ENCODE data around the gene DELE1.

Gene DELE1

DNA sequence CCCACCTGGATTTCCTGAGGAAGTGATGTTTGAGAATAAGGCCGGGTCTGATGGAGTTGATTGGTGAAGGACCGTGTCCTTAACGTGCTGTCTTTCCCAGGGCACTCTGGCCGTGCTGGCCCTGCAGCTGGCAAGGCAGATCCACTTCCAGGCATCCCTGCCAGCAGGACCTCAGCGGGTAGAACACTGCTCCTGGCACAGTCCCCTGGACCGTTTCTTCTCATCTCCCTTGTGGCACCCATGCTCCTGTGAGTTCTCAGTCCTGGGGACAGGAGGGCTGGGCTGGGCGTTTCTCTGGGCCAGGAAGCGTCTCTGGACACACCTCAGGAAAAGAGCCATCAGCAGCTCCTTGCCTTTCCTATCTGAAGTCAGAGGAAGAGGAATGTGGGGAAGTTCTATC lies 4.4 kb downstream of the DELE1 start:
- no peak for DNase-seq

DNA sequence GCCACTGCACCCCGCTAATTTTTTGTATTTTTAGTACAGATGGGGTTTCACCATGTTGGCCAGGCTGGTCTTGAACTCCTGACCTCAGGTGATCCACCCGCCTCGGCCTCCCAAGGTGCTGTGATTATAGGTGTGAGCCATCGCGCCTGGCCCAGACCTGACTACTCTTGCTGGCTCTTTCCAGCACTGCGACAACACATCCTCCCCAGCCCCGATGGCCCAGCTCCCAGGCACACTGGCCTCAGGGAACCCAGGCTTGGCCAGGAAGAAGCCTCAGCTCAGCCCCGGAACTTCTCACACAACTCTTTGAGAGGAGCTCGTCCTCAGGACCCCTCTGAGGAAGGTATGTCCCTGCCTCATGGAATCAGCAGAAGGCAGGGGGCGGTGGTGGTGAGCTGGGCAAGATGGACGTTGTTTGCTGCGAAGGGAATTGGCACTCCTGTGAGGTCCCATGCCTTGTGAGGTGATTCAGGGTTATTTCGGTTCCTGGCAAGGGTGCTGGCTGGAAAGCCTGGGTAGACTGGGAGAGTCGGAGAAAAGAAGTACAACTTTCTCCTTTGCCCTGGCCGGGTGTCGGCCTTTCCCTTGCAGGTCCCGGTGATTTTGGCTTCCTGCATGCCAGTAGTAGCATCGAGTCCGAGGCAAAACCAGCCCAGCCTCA lies 5.9 kb downstream of the DELE1 start:
- no peak for DNase-seq

DNA sequence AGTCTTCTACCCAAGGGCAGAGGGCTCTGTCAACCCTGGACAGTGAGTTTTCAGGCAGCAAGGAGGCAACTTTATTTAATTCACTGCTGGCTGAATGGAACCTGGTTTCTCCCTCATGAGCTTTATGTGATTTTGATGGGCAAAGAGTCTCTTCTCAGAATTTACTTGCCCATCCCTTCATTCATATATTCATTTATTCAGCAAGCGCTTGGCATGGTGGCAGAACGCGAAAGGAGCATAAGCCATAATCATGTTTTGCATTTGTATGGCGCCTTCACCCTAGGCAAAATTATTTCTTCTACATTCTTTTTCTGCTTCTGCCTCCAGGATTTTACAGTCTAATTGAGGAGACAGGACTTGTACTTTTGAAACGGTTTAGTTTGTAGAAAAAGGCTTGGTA lies 8.0 kb downstream of the DELE1 start:
- no peak for DNase-seq

DNA sequence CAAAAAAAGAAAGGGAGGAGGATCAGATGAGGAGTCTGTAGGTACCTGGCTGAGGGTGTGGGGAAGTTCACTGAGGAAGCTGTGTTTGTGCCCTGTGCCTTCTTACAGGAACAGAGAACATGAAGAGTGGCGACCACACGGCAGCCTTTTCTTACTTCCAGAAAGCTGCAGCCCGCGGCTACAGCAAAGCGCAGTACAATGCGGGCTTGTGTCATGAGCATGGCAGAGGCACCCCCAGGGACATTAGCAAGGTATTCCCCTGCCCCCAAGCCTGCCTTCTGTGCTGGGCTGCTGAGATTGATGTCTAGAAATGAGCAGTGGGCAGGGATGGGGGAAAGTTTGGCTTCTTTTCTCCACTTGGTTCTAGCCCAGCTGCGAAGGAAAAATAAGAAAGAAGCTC lies 9.5 kb downstream of the DELE1 start:
- no peak for DNase-seq

DNA sequence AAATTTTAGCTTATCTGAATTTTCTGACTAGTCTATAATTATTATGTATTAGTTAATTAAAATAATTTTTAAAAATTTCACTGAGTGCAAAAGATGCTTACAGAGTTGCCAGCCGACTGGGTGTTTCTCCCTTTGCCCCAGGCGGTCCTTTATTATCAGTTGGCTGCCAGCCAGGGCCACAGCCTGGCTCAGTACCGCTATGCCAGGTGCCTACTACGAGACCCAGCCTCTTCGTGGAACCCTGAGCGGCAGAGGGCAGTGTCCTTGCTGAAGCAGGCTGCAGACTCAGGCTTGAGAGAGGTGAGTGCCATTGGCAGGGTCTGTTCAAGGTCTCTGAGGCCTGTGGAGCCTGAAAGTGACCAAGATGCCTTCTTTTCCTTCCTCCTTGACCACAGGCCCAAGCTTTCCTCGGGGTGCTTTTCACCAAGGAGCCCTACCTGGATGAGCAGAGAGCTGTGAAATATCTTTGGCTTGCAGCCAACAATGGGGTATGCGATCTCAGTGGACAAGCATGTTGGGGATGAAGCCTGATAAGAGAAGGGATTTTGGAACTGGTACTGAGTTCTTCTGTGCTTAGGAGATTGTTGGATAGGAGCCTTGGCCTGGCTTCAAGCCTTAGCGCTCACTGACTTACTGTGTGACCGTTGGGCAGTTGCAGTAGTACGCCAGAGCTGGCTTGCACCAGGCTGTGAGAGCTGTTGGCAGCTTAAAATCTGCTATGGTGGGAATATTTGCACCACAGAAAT lies 10.6 kb downstream of the DELE1 start:
- DNase-seq = no peak

DNA sequence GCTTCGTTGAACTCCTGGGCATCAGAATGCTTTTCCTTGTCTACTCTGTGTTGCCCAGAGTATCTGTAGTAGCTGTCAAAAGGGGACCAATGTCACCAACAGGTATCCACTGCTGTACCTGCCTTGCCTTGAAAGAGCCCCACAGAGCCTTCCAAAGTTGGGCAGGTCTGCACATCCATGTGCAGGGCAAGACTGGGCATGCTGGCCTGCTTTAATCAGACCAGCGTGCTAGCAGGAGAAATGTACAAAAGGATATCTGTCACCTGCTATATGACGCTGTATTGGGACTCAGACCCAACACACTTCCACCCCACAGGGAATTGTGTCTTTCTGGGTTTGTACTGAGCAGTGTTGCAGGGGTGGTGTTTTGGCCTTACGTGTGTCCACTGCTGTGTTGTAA lies 11.9 kb downstream of the DELE1 start:
- no peak for DNase-seq

DNA sequence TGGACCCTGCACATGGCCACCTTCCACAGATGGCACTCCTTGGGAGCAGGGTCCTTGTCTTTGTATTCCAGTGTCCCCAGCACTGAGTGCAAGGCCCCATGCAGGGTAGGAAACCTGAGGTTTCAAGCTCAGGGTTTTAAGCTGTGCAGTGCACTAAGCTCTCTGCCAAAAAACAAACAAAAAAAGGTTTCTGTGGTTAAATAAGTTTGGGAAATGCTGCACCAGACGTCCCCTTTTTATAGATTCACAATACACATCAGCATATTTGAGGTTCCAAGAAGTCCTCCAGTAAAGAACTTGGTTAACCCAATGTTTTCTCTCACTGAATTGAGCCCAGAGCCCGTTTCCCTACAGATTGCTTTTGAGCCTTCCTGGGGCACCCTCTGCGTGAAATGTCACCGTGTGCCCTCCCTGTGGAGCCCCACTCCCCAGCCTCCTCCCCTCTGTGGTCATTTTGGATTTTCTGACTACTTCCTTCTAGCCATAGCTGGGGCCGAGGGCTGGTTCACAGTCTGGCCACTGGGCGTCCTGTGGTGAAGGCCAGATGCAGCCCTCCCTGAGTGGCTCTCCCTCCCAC lies 17.1 kb downstream of the DELE1 start:
- DNase-seq = no peak

DNA sequence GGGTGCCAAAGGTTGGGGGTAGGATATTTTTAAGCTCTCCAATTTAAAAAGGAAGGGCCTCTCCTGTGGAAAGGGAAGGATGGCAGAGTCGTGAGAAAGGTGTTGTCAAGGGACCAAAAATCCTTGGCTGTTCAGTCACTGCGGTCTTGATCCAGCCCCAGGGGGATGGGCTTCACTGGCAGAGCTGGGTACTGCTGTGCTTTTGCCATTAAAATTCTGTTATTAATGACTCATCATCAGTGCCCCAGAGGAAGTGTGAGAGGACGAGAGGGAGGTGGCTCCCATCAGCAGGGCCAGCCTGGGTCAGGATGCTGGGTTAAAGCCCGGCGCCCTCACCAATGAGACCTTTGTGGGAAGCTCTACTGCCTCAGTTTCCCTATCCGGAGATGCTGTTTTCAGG lies 17.6 kb downstream of the DELE1 start:
- no peak for DNase-seq

DNA sequence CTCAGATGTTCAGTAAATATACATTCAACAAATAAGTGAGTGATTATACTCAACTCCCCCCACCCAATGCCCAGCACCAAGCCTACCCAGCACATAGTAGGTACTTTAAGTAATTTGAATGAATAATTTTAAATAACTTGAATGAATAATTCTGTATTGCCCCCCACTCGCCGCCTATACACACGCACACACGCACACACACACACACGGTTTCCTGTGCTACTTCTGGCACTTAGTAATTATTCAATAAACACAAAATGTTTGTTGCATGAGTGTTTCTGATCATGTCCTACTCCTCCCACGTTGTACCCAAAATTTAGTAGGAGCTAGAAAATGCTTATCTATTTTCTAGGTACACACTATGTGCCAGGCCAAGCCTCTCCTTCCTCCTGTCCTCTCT lies 18.1 kb downstream of the DELE1 start:
- no peak for DNase-seq

DNA sequence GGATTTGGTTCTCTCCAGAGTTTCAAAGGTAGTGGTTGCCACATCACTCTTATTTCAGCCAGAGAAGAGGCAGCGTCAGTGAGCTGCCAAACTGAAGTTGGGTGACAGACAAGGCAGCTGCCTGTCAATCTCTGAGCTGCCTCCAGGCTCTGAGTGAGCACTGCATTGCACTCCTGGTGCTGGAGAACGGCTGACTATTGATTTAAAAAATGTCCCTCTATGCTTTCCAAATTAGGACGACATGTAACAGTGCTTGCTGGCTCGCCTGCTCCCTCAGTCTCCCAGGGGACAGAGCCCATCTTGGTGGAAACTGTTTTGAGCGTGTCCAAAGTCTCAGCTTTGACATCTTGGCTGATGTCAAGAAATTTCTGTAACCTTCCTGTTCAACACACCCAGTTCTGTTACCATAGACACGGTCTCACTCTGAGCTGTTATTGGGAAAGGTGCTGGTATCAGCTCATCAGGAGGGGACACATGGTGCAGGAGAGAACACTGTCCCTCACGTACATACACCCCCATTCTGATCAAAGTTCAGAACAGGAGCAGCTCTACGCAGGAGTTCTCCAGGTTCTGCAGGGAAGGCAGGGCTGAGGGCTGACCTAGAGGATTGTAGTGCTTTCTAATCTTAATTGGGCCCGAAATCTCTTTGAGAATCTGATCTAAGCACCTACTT lies 18.6 kb downstream of the DELE1 start:
- DNase-seq = no peak

DNA sequence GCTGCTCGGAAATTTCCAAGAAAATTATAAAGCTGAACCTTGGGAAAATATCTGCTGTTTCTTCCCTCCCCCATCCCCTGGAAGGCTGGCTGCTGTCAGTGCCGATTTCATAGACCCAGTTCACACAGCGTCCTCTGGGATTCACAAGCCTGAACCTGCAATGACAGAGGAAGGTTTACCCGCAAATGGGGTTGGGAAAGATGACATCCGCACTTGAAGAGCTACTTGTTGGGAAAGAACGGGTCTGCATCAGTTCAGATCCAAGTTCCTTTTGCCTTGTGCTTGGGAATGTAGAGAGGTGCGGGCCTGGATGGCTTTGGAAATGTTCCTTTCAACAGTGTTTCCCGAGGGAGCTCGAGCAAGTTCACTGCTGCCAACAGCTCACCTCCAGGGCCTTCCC lies 20.4 kb downstream of the DELE1 start:
- no peak for DNase-seq

DNA sequence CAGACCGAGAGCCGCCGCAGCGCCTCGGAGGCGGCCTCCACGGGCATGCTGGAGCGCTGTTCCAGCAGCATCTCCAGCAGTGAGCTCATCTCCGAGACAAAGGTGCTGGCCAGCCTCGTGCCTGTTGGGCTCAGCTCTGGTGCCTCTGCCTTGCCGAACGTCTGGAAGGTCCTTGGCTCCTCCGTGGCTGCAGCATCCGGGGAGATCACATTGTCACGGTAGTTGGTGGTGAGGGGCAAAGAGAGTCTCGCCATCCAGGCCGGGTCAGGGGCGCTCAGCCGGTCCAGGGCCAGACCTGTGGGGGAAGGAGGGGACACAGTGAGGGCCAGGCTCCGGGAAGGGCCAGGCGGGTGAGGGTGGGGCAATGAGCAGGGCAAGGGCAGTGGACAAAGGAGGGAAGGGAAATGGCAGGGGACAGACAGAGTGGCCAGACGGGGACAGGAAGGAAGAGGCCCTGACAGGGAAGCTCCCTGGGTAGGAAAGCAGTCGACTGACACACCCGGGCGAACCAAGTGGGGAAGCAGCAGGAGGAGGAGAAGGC lies 21.9 kb downstream of the DELE1 start:
- DNase-seq = no peak

DNA sequence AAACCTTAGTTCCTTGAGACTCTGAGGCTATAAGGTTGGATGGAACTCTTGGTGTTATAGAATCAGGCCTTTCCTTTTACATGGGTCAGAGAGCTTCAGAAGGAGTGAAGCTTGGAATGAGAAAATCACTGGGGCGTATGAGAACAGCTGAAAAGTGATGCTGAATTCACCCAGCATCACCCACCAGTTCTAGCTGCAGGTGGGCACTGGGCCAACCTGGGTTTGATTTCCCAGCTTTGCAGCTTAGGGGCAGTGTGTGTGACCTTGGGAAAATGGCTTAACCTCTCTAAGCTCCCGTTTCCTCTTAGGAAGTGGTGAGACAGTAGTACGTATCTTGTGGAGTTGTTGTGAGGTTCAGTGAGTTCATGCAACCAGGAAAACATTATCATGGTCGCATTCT lies 23.6 kb downstream of the DELE1 start:
- no peak for DNase-seq

DNA sequence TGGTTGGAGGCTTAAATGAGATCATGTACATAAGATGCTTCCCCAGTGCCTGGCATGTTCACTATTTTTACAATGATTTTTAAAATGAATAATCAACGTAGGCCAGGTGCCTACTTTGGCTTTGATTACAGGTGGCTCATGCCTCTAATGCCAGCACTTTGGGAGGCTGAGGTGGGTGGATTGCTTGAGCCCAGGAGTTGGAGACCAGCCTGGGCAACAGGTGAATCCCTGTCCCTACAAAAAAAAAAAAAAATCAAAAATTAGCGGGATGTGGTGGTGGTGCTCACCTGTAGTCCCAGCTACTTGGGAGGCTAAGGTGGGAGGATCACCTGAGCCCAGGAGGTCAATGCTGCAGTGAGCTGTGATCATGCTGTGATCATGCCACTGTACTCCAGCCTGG lies 25.1 kb downstream of the DELE1 start:
- no peak for DNase-seq

DNA sequence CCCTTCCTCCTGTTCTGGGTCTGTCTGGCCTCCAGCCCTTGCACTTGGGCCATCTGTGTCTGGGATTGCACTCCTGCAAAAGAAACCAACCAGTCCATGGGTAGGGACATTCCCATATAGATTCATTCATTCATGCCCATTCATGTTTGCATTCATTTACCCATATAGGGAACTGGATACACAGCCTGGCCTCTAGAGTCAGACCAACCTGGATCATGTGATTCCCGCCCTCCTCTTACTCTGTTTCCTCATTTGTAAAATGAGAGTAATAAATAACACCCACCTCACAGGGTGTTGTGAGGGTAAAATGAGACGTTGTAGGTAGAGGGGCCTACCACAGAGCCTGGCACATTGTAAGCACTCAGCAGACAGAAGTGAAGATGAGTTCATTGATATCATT lies 25.8 kb downstream of the DELE1 start:
- no peak for DNase-seq

DNA sequence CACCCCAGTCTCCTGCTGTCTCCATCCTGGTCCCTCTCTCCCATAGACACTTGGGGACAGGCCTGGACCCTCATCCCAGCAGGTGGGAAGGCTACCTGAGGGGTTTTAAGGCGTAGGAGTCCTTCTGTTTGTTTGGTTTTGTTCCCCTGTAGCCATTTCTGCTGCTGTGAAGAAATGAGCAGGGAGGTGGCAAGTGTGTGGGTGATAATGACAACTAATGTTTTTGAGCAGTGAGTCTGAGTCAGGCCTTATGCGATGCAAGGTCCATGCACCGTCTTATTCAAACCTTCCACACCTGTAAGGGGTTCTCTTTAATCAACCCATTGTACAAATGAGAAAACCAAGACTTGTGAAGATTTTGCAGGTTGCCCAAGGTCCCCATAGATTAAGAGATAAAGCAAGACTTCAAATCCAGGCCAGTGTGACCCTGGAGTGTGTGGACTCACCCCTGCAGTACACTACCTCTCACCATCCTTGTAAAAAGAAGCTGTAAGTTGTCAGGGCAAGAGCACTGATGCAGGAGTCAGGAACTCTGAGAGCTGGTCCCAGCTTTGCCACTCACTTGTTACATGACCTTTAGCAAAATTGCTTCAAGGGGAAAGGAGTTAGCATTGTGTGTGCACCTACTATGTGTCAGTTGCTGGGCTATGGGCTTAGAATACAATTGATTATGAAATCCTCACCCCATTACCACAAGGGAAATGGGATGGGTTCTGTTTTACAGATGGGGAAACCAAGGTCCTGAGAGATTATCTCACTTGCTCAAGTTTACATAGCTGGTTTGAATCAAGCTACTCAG lies 26.7 kb downstream of the DELE1 start:
- no peak for DNase-seq

DNA sequence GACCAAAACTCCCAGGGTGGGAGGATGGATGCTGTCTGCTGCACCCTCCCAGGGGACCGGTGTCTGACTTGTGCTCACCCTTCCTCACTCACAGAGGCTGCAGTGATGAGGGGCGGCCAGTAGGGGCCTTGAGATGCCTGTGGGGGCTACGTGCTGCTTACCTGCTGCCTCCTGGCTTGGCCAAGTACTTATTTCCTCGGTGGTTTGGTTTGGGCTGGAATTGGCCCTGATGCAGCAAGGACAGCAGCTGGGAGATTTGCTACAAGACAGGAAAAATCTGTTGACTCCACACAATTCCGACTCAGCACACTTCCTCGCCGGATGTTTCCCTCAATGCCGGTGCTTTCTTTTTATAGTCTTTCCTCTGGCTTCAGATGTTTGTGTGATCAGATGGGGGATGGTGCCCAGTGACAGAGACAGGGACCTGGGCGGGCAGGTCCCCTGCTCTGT lies 27.7 kb downstream of the DELE1 start:
- peak; percentile 44 for DNase-seq

DNA sequence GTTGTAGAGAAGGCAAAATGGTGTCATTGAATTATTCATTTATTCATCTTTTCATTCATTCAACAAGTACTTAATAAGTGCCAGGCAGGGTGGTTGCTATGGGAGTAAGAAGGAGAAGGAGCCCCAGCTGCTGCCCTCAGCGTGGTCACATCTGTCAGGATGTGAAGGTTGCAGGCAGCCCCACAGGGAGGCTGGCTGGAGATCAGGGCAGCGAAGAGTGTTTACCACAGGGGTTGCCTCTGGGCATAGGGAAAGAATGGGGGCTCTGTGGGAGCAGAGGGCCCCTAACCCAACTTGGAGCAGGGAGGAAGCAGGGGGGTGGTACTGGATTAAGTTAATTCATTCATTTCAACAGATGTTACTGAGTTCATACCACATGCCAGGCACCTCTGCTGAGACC lies 28.3 kb downstream of the DELE1 start:
- no peak for DNase-seq

DNA sequence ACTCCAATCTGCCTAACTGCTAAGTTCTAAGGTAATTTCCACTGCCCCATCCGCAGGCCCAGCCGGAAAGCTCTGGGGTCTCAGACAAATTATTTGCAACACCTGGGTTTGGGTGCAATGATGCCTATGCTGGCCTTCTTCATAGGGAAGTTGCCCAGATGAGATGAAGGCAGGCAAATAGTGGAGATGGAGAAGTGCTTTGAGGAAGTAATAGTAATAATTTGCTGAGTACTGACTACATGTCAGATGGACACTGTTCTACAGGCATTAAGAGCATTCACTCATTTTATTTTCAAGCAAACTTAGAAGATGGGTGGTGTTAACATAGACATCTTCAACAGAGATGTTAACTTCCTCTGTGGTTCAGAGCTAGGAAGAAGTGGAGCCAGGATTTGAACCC lies 30.5 kb downstream of the DELE1 start:
- no peak for DNase-seq

DNA sequence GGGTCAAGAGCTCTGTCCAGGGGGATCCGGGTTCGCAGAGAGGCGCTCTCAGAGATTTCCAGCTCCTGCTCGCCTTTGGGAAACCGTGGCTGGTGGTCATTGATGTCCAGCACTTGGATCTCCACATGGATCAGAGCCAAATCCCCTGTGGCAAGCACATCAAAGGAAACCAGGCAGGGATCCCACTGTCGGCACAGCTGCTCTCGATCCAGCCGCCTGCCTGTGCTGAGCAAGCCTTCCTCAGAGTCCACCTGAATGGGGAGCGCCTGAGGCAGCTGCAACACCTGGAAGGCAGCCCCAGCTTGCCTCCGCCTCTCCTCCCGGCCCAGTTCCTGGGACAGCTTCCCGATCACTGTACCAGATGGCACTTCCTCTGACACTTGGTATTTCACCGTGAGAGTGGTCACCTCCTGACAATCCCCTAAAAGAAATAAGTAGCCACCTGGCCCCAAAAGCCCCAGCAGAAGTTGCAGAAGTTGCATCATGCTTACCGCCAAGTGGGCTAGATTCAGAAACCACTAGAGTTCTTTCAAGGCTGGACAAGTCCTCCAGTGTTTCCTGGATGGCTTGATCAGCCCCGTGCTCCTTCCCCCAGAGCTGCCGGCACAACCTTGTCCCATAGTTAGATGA lies 33.8 kb downstream of the DELE1 start:
- DNase-seq = no peak

DNA sequence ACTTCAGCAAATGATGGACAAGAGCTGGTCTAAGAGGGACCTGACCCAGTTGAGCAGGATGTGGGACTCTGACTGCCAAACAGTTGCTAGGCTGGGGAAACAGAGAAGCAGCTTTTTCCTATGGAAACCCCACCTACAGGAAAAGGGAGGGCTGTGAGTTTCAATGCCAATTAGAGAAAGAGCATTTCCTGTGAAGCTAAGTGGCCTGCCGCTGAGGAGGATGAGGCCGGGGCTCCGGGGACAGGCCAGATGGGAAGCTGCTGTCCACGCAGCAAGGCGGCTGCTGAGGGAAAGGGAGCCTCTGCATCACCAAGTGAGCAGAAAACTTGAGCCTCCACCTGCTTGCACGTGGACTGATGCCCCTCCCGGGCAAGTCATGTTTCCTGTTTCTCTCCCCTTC lies 34.4 kb downstream of the DELE1 start, which contains the start of gene PCDH12:
Gene PCDH12, minus strand, starts transcription at position 90 of the 400 bp plus-strand sequence. CDS start 351 bp downstream, outside the sequence.
- no peak for DNase-seq

DNA sequence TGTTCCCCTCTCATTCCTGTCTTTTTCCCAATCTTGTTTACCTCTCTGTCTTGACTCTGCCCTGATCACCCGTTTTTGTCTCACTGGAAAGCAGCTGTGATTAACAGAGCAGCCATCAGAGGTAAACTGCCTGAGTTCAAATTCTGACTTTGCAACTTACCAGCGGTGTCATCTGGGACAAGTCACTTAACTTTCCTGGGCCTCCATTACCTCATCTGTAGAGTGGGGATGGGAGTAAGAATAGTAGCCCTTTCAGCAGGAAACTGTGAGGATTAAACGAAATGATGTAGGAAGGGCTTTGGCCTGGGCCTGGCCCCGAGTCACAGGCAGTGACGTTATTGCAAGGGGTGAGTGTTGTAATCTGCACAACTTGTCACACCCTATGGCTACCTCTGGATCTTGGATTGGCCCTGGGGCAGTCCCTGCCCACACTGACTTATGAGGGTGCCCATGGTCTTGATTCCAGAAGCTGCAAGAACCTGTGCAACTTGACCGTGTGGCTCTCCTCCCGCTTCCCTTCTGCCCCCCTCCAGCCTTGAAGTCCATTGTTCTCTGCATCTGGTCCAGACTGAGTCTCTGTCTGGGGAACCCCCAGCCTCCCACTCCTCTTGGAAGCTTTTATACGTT lies 35.0 kb downstream of the DELE1 start:
- DNase-seq = no peak
